Activated naive CD4-positive, alpha-beta T cell (primary cell): ENCODE data around the gene SDK1.

ENCODE experiments used
- DNase-seq, 4 experiments: peaks; one replicate each; lab custom pipeline; 2025; lab: John Stamatoyannopoulos, UW

Gene SDK1

GRCh38 chr7:3292694-3293093 lies 8.4 kb upstream of the SDK1 start:
- no peak for DNase-seq

- no peak for DNase-seq
Measured at GRCh38 chr7:3294432-3295100, 6.5 kb upstream of the SDK1 start.

DNA sequence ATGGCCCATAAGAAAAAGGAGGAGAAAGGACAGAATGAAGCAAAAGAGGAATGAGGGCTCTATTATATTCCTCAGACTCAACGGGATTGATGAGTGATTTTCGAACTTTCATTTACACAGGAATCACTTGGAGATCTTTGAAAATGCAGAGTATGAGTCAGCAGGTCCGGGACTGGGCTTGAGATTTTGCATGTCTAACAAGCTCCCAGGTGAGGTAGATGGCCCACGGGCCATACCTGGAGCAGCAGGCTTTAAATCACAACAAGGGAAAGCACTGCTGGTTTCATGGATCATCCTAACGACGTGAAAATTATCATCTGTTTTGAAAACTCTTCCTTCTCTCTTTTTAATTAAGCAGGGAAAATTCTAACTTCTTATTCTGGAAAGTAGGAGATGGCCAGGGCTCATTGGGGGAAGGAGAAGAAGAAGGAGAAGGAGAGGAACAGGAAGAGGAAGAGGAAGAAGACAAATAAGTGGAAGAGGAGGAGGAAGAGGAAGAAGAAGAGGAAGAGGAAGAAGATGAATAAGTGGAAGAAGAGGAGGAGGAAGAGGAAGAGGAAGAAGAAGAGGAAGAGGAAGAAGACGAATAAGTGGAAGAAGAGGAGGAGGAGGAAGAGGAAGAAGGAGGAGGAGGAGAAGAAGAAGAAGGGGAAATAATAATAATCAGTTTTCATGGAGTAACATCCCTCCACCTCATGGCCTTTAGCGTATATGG lies 3.8 kb upstream of the SDK1 start:
- DNase-seq, result no peak

GRCh38 chr7:3300221-3300650 lies 816 bp upstream of the SDK1 start:
- no peak for DNase-seq

GRCh38 chr7:3301449-3301731 lies 338 bp downstream of the SDK1 start:
- no peak for DNase-seq

GRCh38 chr7:3301831-3302618 lies 973 bp downstream of the SDK1 start:
- DNase-seq, result peak in 1 of 4 experiments; percentile 9

GRCh38 chr7:3302681-3303320 lies 1.7 kb downstream of the SDK1 start:
- DNase-seq, result no peak

DNA sequence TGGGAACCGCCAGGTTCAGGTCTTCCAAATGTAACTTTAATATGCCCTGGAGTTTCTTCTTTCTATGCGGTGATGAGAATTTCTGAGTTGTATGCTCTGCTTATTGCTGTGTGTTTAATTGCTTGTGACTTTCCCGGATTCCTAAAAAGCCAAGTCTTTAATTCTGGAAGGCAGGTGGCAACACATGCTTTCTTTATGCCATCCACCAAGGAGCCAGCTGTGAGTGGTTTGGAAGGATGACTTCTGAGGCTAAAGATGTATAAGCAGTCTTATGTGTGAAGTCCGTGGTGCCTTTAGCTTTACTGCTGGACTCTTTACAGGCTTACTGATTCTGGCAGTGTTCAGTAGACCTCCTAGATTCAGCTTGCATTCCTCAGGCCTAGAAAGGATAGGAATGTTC lies 3.1 kb downstream of the SDK1 start:
- no peak for DNase-seq

GRCh38 chr7:3307435-3307834 lies 6.4 kb downstream of the SDK1 start:
- no peak for DNase-seq

GRCh38 chr7:3309140-3309539 lies 8.1 kb downstream of the SDK1 start:
- DNase-seq, result no peak

- DNase-seq, result no peak
Measured at GRCh38 chr7:3309956-3310355, 8.9 kb downstream of the SDK1 start.

DNA sequence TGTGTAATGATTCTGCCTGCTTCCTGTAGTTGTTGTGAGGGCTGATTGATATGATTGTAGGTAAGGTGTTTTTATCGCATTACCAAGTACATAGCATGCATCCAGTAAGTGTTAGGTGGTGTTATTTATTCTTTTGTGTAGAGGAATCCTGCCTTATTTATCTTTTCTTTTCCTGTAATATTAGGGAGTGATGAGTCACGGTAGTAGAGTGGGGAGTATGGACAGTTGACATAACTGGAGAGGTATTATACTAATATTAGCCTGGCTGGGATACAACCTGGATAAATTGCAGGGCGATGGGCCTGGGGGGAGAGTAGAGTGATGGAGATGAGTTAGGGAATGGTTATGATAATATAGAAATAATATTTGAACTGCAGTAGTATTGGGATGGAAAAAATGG lies 9.8 kb downstream of the SDK1 start:
- DNase-seq, result no peak

- no peak for DNase-seq
Measured at GRCh38 chr7:3312583-3312982, 11.5 kb downstream of the SDK1 start.

DNA sequence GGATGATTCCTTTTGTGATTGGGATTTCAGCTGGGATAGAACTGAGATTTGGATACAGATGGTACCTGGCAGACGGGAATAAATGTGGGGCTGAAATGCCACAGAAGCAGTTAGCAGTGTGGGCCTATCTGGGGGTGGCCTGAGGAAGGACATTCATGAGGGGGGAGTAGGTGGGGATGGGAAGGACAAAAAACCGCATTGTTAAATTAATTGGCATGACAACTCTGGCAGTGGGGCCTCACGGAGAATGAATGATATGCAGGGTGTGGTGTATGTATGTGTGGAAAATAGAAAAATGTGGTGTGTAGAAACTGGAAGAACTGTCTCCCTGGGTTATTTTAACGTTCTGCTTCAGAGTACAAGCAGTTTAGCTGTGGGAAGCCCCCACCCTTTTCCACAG lies 17.8 kb downstream of the SDK1 start:
- no peak for DNase-seq

DNA sequence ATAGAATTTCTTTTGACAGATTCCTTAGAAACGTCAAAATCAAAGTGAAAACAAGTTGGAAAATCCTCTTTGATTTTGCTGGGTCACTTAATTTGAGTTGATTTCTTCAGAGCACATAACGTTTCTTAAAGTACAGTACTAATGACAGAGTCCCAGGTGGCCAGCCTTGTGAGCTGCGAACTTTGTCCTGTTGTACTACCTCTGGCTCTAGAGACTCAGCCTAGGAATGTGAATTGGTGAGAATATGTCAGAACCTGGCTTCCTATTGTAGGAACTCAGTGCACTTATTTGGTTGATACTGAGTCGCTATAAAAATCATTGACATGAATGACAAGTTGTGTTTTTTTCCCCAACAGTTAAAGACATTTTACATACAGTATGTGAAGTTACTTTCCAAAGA lies 20.2 kb downstream of the SDK1 start:
- DNase-seq, result no peak

GRCh38 chr7:3321745-3322144 lies 20.7 kb downstream of the SDK1 start:
- DNase-seq, result no peak

DNA sequence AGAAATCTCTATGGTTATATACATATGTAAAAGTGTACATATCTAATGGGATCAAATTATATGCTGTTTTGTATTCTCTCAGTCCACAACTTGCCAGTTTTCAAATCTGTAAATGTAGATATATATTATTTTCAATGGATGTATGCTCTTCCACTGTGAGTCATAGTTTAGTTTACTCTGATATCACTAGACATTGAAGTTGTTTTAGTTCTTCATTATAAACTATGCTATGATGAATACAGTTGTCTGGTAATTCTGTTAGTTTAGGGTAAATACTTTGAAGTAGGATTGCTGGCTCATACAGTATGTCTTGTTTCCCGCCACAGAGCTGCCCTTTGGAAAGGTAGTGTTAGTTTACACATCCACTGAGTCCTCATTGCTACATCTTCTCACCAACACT lies 25.2 kb downstream of the SDK1 start:
- DNase-seq, result no peak

GRCh38 chr7:3327099-3327498 lies 26.0 kb downstream of the SDK1 start:
- no peak for DNase-seq

- DNase-seq, result no peak
Measured at GRCh38 chr7:3327655-3328054, 26.6 kb downstream of the SDK1 start.

- no peak for DNase-seq
Measured at GRCh38 chr7:3332308-3332707, 31.3 kb downstream of the SDK1 start.

DNA sequence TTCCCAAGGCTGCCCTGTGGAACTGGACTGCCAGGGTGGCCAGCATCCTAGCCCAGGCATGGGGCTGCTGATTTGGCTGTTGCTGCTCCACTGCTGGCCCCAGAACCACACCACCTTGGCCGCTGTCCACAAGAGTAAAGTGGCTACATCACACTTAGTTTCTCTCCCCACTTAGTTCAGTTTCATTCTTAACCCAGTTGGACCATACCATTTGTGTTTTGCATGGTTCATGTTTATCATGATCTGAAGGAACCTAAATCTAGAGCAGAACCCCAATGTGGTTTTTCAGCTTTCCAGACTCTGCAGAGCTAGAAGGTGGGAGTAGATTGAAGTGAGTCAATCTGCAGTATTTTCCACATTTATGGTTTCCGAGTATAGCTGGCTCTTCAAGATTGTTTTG lies 32.8 kb downstream of the SDK1 start:
- no peak for DNase-seq

DNA sequence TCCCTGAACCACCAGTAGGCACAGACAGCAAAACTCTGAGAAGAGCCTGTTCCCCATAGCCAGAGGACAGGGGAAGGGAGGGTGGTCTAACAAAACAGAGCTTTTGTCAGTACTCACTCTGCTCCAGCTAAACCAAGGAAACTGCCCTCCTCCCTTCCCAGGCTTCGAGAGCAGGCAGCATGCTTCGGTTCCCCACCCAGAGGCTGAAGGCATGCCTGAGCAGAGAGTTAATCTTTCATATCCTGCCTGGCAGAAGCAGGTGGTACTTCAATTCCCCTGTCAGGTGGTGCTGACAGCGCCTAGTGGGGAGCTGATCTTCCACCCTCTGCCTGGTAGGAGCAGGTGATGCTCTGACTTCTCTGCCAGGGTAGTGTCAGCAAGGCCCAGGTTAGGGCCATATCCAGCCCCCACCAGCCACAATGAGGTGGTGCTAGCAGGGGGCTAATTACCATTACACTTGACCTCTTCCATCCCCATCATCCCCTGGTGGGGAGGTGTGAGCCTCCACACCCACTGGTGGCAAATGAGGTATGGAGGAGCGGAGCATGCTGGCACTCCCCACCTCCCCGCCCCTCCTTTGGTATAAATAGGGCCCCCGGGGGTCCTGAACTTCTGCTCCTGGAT lies 35.1 kb downstream of the SDK1 start:
- no peak for DNase-seq
